Right atrium auricular region (tissue), 2 donors: ENCODE results near the gene BBS9. TPM values are rescaled to one million over a fixed set of nuclear protein-coding genes. Genes with fewer than 3 reads are reported as not detected.

Experiments used
- DNase-seq: peaks from one replicate; pipeline ENCODE4 v3.0.0-alpha.2; 2019; ENCODE audit warnings: low spot score
- H3K27ac ChIP-seq, 2 donors: fragments of 200-600 bp; sonication (generic); 1 replicate in 1 of 2; 2 replicates in 1 of 2; pipeline ENCODE4 v1.5.1; 2016 to 2019
- H3K27me3 ChIP-seq, 2 donors: fragments of 200-600 bp; sonication (generic); one replicate each; pipeline versions ENCODE4 v1.5.1 to v1.6.0; 2017 to 2019
- H3K36me3 ChIP-seq: fragments of 200-600 bp; sonication (generic); one replicate; pipeline ENCODE4 v1.5.1; 2016
- H3K4me1 ChIP-seq, 2 donors: fragments of 200-600 bp; sonication (generic); one replicate each; pipeline versions ENCODE4 v1.5.1 to v1.6.0; 2017 to 2019
- H3K4me3 ChIP-seq, 2 donors: fragments of 200-600 bp; sonication (generic); 1 replicate in 1 of 2; 2 replicates in 1 of 2; pipeline ENCODE4 v1.5.1; 2017 to 2019; ENCODE audit warnings: mild to moderate bottlenecking in 1 of 2, moderate library complexity in 1 of 2
- H3K9me3 ChIP-seq, 2 donors: fragments of 200-600 bp; sonication (generic); one replicate each; pipeline ENCODE4 v1.5.1; 2019
- total RNA-seq, 2 donors: library from RNA; depleted of rRNA; stranded (reverse); fragments of >200 nt; gene quantifications; one replicate each; pipeline ENCODE4 v1.1.0, GENCODE V29; 2016
- TF ChIP-seq, protein P1 (sequence below), 2 donors: fragments of 200-600 bp; sonication (generic); IDR thresholded peaks; one replicate each; pipeline ENCODE4 v1.5.1; 2019; ENCODE audit warnings: antibody characterized with exemption in 2 of 2

BBS9 gene
- total RNA-seq, 2 donors from 2014 or later, result 13.3 to 13.8 TPM

DNA sequence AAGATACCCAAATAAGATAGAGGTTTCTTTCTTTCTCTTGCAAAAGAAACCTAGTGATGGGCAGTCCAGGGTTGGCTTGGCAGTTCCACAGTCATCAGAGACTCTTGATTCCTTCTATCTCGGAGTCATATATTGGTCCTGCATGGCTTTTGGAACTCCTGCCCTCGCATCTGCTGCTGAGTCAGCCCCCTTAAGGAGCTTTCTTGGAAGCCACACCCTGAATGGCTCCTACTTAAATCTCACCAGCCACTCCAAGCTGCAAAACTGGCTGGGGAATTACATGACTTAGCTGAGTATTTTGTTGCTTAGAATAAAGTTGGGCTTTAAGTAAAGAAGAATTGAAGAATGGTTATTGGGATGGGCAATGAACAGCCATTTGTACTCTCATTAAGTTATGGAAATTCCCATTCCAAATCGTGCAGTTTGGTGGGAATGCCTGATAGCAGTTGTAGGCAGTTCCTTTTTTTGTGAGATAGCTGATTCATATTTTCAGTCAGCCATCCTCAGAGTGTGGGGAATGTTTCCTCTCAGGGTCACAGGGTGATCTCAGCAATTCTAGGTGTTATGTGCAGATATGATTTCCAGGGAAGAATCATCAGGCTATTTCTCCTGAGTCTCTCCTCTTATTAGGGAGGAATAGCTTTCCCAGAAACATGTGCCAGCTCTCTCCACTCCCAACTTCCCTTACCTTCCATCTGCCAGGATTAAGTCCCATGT lies 209.9 kb downstream of the BBS9 start:
- no peak for DNase-seq
- TF ChIP-seq, protein P1, sequence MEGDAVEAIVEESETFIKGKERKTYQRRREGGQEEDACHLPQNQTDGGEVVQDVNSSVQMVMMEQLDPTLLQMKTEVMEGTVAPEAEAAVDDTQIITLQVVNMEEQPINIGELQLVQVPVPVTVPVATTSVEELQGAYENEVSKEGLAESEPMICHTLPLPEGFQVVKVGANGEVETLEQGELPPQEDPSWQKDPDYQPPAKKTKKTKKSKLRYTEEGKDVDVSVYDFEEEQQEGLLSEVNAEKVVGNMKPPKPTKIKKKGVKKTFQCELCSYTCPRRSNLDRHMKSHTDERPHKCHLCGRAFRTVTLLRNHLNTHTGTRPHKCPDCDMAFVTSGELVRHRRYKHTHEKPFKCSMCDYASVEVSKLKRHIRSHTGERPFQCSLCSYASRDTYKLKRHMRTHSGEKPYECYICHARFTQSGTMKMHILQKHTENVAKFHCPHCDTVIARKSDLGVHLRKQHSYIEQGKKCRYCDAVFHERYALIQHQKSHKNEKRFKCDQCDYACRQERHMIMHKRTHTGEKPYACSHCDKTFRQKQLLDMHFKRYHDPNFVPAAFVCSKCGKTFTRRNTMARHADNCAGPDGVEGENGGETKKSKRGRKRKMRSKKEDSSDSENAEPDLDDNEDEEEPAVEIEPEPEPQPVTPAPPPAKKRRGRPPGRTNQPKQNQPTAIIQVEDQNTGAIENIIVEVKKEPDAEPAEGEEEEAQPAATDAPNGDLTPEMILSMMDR (IDR thresholded peaks at IDR 0.05), result no peak
- Histone ChIP-seq H3K27ac (no peak overlapping the region), H3K4me3 (no peak overlapping the region), H3K27me3 (no peaks in the 10 kb centered on the region), H3K4me1 (no peaks in the 10 kb centered on the region), H3K9me3 (no peaks in the 10 kb centered on the region), H3K36me3 (no peaks in the 10 kb centered on the region)

DNA sequence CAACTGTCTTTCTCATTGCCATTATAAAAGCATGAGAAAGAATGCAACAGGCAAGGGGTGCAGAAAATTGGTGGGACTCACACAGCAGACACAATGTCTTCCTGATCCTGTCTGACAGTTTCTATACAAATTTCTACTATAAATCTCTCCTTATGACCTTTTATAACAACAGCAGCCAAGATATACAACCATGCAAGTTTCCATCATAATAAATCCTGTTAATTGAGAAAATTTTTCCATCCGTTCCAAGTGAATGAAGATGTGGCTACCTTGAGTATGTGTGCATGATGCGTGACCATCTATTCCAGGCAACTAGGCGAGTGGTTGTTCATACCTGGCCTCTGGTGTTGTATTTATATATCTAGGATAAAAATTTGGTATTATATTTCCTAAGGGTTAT lies 216.7 kb downstream of the BBS9 start:
- no peak for DNase-seq
- Histone ChIP-seq H3K4me1 (no peaks in the 10 kb centered on the region), H3K27ac (no peak overlapping the region), H3K9me3 (no peaks in the 10 kb centered on the region), H3K36me3 (no peaks in the 10 kb centered on the region), H3K27me3 (no peaks in the 10 kb centered on the region), H3K4me3 (no peak overlapping the region)
- TF ChIP-seq, protein P1 (IDR thresholded peaks at IDR 0.05), result no peak

DNA sequence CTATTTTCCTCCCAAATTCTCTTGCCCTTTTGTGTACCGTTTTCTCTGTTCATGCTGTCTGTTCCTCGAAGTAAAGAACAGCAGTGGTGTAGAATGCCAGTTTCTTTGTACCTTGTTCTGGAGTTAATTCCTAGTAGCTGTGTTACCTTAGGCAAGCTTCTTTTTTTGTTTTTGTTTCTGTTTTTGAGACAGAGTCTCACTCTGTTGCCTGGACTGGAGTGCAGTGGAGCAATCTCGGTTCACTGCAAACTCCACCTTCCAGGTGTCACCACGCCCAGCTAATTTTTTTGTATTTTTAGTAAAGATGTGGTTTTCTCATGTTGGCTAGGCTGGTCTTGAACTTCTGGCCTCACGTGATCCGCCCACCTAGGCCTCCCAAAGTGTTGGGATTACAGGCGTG lies 221.2 kb downstream of the BBS9 start:
- no peaks in the 10 kb centered on the region for H3K9me3 ChIP-seq
- no peaks in the 10 kb centered on the region for H3K27me3 ChIP-seq
- DNase-seq, result no peak
- H3K27ac ChIP-seq, result no peak overlapping the region
- no peak overlapping the region for H3K4me3 ChIP-seq
- no peaks in the 10 kb centered on the region for H3K4me1 ChIP-seq
- no peaks in the 10 kb centered on the region for H3K36me3 ChIP-seq
- TF ChIP-seq, protein P1 (IDR thresholded peaks at IDR 0.05), result no peak

DNA sequence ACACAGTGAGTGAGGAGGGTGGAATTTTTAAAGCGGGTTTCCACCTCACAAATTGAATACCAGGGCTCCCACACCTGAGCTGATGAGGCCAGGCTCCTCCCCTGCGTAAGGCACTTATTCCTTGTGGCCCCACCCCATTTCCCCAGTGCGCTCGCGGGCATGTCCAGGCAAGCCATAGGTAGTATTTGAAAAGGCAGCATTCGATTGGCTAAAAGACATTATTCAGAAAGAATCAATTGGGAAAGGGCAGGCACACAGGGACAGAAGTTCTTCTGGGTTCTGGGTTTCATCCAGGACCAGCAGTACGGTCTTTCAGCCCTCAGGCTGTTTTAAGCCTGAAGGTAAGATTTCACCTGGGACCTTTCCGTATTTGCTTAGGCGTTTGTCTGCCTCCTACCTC lies 222.3 kb downstream of the BBS9 start:
- Histone ChIP-seq H3K4me3 (no peak overlapping the region), H3K27ac (no peak overlapping the region), H3K27me3 (no peaks in the 10 kb centered on the region), H3K36me3 (no peaks in the 10 kb centered on the region), H3K4me1 (no peaks in the 10 kb centered on the region), H3K9me3 (no peaks in the 10 kb centered on the region)
- DNase-seq, result no peak
- TF ChIP-seq, protein P1 (IDR thresholded peaks at IDR 0.05), result no peak

DNA sequence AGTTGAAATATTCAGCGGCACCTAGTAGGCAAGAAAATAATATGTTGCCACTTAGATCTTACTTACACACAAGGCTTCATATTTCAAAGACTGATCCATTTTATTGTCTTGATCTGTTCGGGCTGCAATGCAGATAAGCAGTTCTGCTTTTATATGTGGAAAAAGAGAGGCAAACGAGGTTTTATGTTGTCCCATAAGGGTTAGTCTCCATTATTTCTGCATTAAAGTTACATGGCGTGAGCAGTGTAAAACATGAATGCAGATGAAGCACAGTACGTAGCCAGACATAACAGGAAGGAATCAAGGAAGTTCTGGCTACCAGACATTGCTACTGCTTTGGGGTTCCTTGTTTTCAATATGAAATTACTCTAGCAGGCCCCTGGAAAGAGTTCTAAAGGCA lies 224.8 kb downstream of the BBS9 start:
- DNase-seq, result no peak
- Histone ChIP-seq H3K36me3 (no peaks in the 10 kb centered on the region), H3K27ac (no peak overlapping the region), H3K27me3 (no peaks in the 10 kb centered on the region), H3K9me3 (no peaks in the 10 kb centered on the region), H3K4me3 (no peak overlapping the region), H3K4me1 (no peaks in the 10 kb centered on the region)
- TF ChIP-seq, protein P1 (IDR thresholded peaks at IDR 0.05), result no peak

DNA sequence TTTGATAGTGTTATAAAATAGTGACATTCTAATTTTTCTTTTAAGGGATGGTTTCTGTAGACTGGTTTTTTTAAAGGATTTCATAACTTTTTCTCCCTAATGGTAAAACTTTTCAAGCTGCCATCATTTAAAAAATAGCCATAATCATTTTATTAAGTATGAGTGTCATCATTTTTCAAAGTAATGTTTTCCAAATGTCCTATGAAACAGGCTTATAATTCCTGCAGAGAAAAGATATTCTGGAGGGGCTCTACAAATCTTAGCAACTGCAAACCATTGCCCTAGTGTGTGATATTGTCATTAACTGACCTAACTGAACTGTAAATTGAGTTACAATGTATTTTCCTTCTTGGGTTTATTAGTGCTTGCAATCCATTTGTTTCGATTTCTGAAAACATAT lies 226.0 kb downstream of the BBS9 start:
- DNase-seq, result no peak
- H3K4me1 ChIP-seq, result no peaks in the 10 kb centered on the region
- H3K4me3 ChIP-seq, result no peak overlapping the region
- H3K36me3 ChIP-seq, result no peaks in the 10 kb centered on the region
- no peaks in the 10 kb centered on the region for H3K27me3 ChIP-seq
- TF ChIP-seq, protein P1 (IDR thresholded peaks at IDR 0.05), result no peak
- no peak overlapping the region for H3K27ac ChIP-seq
- H3K9me3 ChIP-seq, result no peaks in the 10 kb centered on the region
